ENCODE results near the gene GLB1L2. TPM values are rescaled to one million over a fixed set of nuclear protein-coding genes. Genes with fewer than 3 reads are reported as not detected.

GLB1L2 gene
- polyA plus RNA-seq, 1 experiment: 0.18 TPM

DNA sequence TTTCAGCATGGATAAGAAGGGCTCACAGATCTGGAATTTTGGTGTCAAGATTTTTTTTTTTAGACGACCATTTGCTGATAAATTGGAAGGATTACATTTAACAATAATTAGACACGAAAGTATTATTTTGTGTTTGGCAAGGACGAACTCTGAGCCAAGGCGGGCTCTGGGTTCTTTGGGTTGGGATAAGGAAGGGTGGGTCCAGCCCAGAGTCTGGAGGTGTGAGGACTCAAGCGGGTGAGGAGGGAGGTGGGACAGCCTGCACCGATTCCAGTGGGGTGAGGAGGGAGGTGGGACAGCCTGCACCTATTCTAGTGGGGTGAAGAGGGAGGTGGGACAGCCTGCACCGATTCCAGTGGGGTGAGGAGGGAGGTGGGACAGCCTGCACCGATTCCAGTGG is 76.1 kb downstream of the GLB1L2 start:
- ChIA-PET POLR2A (no interaction called here), CTCF (no interaction called here)
- H3K27me3 ChIP-seq (ENCODE audit: control insufficient read depth, insufficient read depth, low read length): peaks cover 12% of the 10 kb centered on the region
- no peak for DNase-seq (ENCODE audit: low read depth)
- H3K4me3 ChIP-seq (ENCODE audit: low read depth, low read length): no peak overlapping the region
- no peaks in the 10 kb centered on the region for H3K36me3 ChIP-seq (ENCODE audit: control insufficient read depth, insufficient read depth, low read length)
- TF ChIP-seq, protein P1, sequence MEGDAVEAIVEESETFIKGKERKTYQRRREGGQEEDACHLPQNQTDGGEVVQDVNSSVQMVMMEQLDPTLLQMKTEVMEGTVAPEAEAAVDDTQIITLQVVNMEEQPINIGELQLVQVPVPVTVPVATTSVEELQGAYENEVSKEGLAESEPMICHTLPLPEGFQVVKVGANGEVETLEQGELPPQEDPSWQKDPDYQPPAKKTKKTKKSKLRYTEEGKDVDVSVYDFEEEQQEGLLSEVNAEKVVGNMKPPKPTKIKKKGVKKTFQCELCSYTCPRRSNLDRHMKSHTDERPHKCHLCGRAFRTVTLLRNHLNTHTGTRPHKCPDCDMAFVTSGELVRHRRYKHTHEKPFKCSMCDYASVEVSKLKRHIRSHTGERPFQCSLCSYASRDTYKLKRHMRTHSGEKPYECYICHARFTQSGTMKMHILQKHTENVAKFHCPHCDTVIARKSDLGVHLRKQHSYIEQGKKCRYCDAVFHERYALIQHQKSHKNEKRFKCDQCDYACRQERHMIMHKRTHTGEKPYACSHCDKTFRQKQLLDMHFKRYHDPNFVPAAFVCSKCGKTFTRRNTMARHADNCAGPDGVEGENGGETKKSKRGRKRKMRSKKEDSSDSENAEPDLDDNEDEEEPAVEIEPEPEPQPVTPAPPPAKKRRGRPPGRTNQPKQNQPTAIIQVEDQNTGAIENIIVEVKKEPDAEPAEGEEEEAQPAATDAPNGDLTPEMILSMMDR (IDR thresholded peaks at IDR 0.05; ENCODE audit: insufficient read depth, low read depth, low read length): no peak

DNA sequence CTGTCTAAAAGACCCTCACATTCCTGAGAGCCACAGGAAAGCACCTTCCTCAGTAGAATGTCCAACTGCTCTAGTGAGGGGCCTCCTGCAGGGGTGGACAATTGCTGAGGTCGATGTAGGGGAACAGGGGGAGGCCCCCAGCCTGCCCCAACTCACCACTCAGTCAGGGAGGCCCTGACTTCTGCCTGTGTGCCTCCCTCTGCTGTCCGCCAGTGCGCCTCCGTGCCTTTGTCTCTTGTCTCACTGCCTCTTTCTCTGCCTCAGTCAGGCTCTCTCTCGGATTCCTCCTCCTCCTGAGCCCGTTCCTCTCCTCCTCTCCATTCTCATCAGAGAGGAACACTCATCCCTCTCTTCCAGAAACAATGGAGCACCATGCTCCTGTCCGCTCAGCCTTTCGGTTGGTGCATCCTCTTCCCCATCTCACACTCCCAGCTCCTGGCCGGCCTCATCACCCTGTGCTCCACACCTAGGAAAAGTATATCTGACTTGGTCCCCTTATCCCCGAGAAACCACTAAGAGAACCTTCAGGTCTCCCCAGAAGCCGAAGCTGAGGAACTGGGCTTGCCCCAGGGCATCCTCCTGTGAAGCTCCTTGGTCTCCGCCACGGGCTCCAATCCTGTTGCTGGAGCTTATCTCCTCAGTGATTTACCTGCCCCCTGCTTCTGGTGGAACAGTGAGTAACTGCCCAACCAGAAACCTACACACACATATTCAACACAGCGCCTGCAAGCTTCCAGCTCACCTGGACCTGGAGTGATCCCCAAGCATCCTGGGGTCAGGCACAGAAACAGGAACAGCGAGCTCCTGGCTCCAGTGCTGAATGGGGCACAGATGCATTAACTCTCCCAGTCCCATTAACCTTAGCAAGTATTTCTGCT is 78.0 kb downstream of the GLB1L2 start:
- POLR2A ChIA-PET: no interaction called here
- TF ChIP-seq, protein P1 (IDR thresholded peaks at IDR 0.05; ENCODE audit: insufficient read depth, low read depth, low read length): no peak
- peaks cover 20% of the 10 kb centered on the region for H3K27me3 ChIP-seq (ENCODE audit: control insufficient read depth, insufficient read depth, low read length)
- no peak overlapping the region for H3K4me3 ChIP-seq (ENCODE audit: low read depth, low read length)
- CTCF ChIA-PET: no interaction called here
- H3K36me3 ChIP-seq (ENCODE audit: control insufficient read depth, insufficient read depth, low read length): no peaks in the 10 kb centered on the region
- no peak for DNase-seq (ENCODE audit: low read depth)

DNA sequence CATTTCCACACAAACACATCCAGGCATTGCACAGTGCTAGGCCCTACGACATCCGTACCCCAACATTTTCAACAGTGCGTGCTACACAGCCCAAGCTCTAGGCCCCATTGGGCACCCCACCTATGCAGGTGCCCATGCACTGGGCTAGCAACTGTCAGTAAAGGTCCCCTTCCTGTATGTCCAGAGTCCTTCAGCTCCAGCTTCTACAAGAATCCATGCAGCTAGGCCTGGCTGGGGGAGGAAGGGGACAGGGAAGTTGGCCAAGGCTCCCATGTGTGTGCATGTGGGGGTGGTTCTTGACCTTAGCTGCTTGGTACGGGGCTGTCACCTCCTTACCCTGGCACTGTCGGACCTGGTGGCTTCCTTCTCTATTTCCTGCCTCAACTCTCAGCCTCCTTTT is 79.0 kb downstream of the GLB1L2 start:
- DNase-seq (ENCODE audit: low read depth): no peak
- Histone ChIP-seq H3K36me3 (ENCODE audit: control insufficient read depth, insufficient read depth, low read length) (no peaks in the 10 kb centered on the region), H3K27me3 (ENCODE audit: control insufficient read depth, insufficient read depth, low read length) (peaks cover 20% of the 10 kb centered on the region), H3K4me3 (ENCODE audit: low read depth, low read length) (no peak overlapping the region)
- ChIA-PET CTCF (no interaction called here), POLR2A (no interaction called here)
- TF ChIP-seq, protein P1 (IDR thresholded peaks at IDR 0.05; ENCODE audit: insufficient read depth, low read depth, low read length): no peak

DNA sequence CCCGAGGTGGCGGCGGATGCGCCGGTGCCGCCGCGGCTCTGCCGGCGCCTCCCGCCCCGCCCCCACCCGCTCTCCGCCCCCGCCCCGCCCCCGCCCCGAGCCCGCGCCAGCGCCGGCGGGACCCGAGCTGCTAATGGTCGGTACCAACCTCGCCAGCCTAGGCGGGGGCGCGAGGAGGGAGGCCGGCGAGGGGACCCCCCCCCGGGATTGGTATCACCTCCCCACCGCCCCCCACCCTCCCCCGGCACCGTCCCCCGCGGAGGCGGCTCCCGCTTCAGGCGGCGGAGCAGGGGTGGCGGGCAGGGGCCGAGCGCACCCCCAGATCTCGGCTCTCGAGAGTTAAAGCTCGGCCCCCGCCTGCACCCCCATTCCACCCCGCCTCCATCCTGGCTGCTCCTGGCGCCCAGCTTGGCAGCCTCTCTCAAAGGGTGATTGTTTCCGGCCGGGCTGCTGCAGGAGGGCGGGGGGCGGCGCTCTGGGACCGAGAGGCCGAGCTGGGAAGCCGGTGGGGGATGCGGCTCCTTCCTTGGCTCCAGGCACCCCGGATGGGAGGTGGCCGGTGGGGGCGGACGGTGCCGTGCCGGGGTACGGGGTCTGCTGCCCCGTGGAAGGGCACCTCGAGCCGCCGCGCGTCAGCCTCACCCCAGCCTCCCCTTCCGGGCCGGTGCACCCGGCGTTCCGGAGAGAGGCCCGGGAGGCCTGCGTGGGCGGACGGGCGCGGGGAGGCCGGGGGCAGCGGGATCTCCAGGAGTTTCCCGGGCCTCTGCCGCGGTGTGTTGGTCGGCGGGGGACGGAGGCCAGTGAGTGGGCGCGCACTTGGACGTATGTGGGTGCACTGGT is 80.6 kb downstream of the GLB1L2 start, which contains the start of gene B3GAT1:
B3GAT1 (minus strand) TSS at position 40 of the 840 bp plus-strand sequence. CDS start 24,583 bp downstream, outside the sequence.
- DNase-seq (ENCODE audit: low read depth): no peak
- ChIA-PET POLR2A (no interaction called here), CTCF (no interaction called here)
- TF ChIP-seq, protein P1 (IDR thresholded peaks at IDR 0.05; ENCODE audit: insufficient read depth, low read depth, low read length): no peak
- H3K27me3 ChIP-seq (ENCODE audit: control insufficient read depth, insufficient read depth, low read length): peaks cover 20% of the 10 kb centered on the region
- H3K36me3 ChIP-seq (ENCODE audit: control insufficient read depth, insufficient read depth, low read length): no peaks in the 10 kb centered on the region
- H3K4me3 ChIP-seq (ENCODE audit: low read depth, low read length): no peak within 1 kb of the TSS
